ENCODE measurements around the gene GFY. TPM values are rescaled to one million over a fixed set of nuclear protein-coding genes. Genes with fewer than 3 reads are reported as not detected.
A peak's percentile ranks its signal among the peaks of the same experiment; 100 is the strongest.

The GFY gene
- total RNA-seq, 2 experiments from 2014 or later = not detected

DNA sequence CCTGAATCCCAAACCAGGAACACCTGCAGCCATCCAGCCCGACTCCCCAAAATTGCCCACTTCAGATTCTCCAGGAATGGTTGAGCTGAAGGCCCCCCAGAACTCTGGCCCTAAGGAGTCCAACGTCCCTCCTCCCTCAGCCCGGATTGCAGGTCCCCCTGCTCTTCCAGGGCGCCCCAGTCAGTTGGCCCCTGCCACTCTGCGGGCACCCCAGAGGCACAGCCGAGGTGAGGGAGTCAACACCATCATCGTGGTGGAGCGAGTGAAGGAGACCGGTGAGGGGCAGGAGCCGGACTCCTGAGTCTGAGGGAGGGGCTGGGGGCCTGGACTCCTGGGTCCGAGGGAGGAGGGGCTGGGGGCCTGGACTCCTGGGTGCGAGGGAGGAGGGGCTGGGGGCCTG lies 2.2 kb downstream of the GFY start:
- no peak for ATAC-seq
- Mint-ChIP-seq H3K36me3 (peaks cover 5% of the 10 kb centered on the region), H3K9me3 (ENCODE audit: low read depth) (no peaks in the 10 kb centered on the region), H3K27me3 (peaks cover 89% of the 10 kb centered on the region), H3K27ac (no peak overlapping the region), H3K4me1 (peaks cover 44% of the 10 kb centered on the region), H3K4me3 (no peak overlapping the region)
- CTCF ChIA-PET = interaction anchor here (0.9 to 7.4 kb wide), 8 partner anchors 9 to 229 kb away, joined by 3 to 52 read pairs (median 8); partner anchors contain the start of gene SLC17A7
- no peak for DNase-seq

- H3K4me1 Mint-ChIP-seq = peaks cover 39% of the 10 kb centered on the region
- CTCF ChIA-PET = interaction anchor here (0.6 to 7.4 kb wide), 7 partner anchors 14 to 229 kb away, joined by 3 to 52 read pairs (median 3); partner anchors contain the start of gene SLC17A7
- H3K9me3 Mint-ChIP-seq (ENCODE audit: low read depth) = no peaks in the 10 kb centered on the region
- H3K36me3 Mint-ChIP-seq = peaks cover 5% of the 10 kb centered on the region
- ATAC-seq (peak; percentile 62), DNase-seq (peak; percentile 62)
- no peak overlapping the region for H3K4me3 Mint-ChIP-seq
- peaks cover 90% of the 10 kb centered on the region for H3K27me3 Mint-ChIP-seq
- no peak overlapping the region for H3K27ac Mint-ChIP-seq
Measured at GRCh38 chr19:49427855-49428546, 2.8 kb downstream of the GFY start.

DNA sequence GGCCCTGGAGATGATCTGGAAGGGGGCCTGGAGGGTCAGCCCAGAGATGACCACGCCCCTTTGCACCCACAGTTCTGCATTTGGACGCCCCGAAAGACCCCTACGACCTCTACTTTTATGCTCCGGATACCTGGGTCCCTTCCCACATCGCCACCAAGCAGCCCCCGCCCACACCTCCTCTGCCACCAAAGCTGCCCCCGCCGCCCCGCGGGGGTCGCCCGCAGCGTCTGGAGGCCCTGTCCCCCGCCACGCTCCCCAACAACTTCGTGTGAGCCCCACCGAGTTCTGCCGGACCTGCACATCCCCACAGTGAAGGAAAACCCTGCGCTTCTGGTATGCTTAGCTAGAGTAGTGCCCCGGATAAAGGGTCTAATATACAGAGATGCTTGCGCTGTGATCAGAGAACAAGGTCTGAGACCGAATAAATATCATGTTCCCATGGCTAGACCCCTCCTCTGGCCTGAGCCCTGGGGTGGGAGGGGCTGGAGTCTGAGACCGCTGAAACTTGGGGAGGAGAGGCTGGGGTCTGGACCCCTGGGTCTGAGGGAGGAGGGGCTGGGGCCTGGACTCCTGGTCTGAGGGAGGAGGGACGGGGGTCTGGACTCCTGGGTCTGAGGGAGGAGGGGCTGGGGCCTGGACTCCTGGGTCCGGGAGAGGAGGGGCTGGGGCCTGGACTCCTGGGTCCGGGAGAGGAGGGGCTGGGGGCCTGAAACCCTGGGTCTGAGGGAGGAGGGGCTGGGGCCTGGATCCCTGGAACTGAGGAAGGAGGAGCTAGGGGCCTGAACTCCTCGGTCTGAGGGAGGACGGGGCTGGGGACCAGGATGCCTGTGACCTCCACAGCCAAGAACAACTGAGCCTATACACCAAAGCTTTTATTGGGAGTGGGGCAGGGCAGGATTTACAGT lies 3.6 kb downstream of the GFY start:
- no peak for ATAC-seq

GRCh38 chr19:49430172-49430677 lies 5.0 kb downstream of the GFY start:
- CTCF ChIA-PET = interaction anchor here (1.1 to 4.8 kb wide), 6 partner anchors 11 to 39 kb away, joined by 3 to 23 read pairs (median 4); no protein-coding TSS in a partner anchor
- ATAC-seq = no peak
- H3K27ac Mint-ChIP-seq = no peak overlapping the region

More for the DNA sequence above, 3.6 kb downstream of the GFY start:
- Mint-ChIP-seq H3K27ac (no peak overlapping the region), H3K4me1 (peaks cover 38% of the 10 kb centered on the region), H3K9me3 (ENCODE audit: low read depth) (no peaks in the 10 kb centered on the region), H3K27me3 (peaks cover 92% of the 10 kb centered on the region), H3K4me3 (no peak overlapping the region), H3K36me3 (peaks cover 3% of the 10 kb centered on the region)
- CTCF ChIA-PET = interaction anchor here (1.4 to 7.4 kb wide), 7 partner anchors 9 to 118 kb away, joined by 3 to 52 read pairs (median 5); no protein-coding TSS in a partner anchor
- DNase-seq = no peak

GRCh38 chr19:49430678-49431329 lies 5.6 kb downstream of the GFY start:
- peaks cover 92% of the 10 kb centered on the region for H3K27me3 Mint-ChIP-seq
- ATAC-seq (no peak), DNase-seq (no peak)
- no peaks in the 10 kb centered on the region for H3K9me3 Mint-ChIP-seq (ENCODE audit: low read depth)
- no peak overlapping the region for H3K4me3 Mint-ChIP-seq
- peaks cover 34% of the 10 kb centered on the region for H3K4me1 Mint-ChIP-seq
- no peak overlapping the region for H3K27ac Mint-ChIP-seq
- peaks cover 3% of the 10 kb centered on the region for H3K36me3 Mint-ChIP-seq
- CTCF ChIA-PET = interaction anchor here (0.6 to 4.8 kb wide), 5 partner anchors 11 to 39 kb away, joined by 3 to 23 read pairs (median 9); no protein-coding TSS in a partner anchor

More at GRCh38 chr19:49430172-49430677, 5.0 kb downstream of the GFY start:
- H3K9me3 Mint-ChIP-seq (ENCODE audit: low read depth) = no peaks in the 10 kb centered on the region
- no peak for DNase-seq
- peaks cover 92% of the 10 kb centered on the region for H3K27me3 Mint-ChIP-seq
- peaks cover 34% of the 10 kb centered on the region for H3K4me1 Mint-ChIP-seq
- peaks cover 3% of the 10 kb centered on the region for H3K36me3 Mint-ChIP-seq
- no peak overlapping the region for H3K4me3 Mint-ChIP-seq

DNA sequence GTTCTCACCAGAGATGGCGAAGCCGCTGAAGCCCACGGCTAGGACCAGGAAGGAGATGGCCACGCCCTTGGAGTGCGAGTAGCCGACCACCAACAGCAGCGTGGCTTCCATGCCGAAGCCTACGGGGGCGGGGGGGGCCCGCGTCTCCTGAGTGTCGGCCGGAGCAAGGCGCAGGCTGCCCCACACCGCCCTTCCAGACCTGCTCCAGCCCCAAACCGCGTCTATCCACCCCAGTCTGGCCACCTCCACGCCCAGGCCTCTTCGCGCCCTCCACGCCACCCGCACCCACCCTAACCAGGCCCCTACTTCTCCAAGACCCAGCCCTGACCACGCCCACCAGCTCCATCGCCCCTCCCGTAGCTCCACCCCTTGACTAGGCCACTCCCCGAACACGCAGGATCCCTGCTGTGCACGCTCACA lies 6.2 kb downstream of the GFY start:
- H3K4me1 Mint-ChIP-seq = peaks cover 38% of the 10 kb centered on the region
- peaks cover 3% of the 10 kb centered on the region for H3K36me3 Mint-ChIP-seq
- CTCF ChIA-PET = interaction anchor here (0.6 to 4.8 kb wide), 3 partner anchors 12 to 39 kb away, joined by 3 to 23 read pairs (median 9); no protein-coding TSS in a partner anchor
- peaks cover 92% of the 10 kb centered on the region for H3K27me3 Mint-ChIP-seq
- no peak overlapping the region for H3K27ac Mint-ChIP-seq
- H3K4me3 Mint-ChIP-seq = no peak overlapping the region
- no peaks in the 10 kb centered on the region for H3K9me3 Mint-ChIP-seq (ENCODE audit: low read depth)
- ATAC-seq = no peak
- DNase-seq = no peak

GRCh38 chr19:49432141-49433073 lies 7.2 kb downstream of the GFY start:
- Mint-ChIP-seq H3K27ac (no peak overlapping the region), H3K4me1 (peaks cover 34% of the 10 kb centered on the region), H3K4me3 (no peak overlapping the region)

DNA sequence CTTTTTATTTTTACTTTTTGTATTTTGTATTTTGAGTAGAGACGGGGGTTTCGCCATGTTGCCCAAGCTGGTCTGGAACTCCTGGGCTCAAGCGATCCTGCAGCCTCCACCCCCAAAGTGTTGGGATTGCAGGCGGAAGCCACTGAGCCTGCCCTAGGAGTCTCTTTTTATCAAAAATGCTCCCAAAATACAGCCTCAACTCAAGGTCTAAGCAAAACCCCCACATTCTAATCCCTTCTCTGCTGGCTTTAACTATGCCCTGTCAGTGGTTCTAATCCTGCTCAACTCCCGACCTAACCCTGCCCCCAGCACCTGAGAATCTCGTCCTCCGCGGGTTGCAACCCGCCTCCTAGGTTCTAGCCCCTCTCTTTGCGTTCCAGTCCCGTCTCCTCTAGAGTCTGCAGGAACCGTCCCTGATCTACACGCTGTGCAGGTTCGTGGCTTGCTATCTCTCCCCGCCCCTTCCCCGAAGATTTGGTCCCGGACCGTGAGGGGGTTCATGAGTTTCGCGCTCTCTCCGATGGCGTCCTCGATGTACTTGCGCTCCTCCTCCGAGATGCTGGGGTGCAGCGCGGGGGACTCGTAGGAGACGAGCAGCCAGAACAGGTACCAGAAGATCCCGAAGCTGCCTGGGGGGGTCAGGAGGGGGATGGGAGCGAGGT lies 8.2 kb downstream of the GFY start:
- DNase-seq (no peak), ATAC-seq (no peak)
- CTCF ChIA-PET = interaction anchor here (0.6 to 4.8 kb wide), 3 partner anchors 8 to 224 kb away, joined by 3 to 23 read pairs (median 3); partner anchors contain the start of gene GFY
- peaks cover 95% of the 10 kb centered on the region for H3K27me3 Mint-ChIP-seq
- peaks cover 28% of the 10 kb centered on the region for H3K4me1 Mint-ChIP-seq
- H3K36me3 Mint-ChIP-seq = peaks cover 3% of the 10 kb centered on the region
- no peak overlapping the region for H3K4me3 Mint-ChIP-seq
- no peak overlapping the region for H3K27ac Mint-ChIP-seq
- H3K9me3 Mint-ChIP-seq (ENCODE audit: low read depth) = no peaks in the 10 kb centered on the region

More at GRCh38 chr19:49432141-49433073, 7.2 kb downstream of the GFY start:
- H3K27me3 Mint-ChIP-seq = peaks cover 92% of the 10 kb centered on the region
- H3K36me3 Mint-ChIP-seq = peaks cover 3% of the 10 kb centered on the region
- peak; percentile 68 for ATAC-seq
- CTCF ChIA-PET = interaction anchor here (1.2 to 4.8 kb wide), 2 partner anchors 13 to 40 kb away, joined by 9 to 23 read pairs; no protein-coding TSS in a partner anchor
- peak; percentile 66 for DNase-seq
- H3K9me3 Mint-ChIP-seq (ENCODE audit: low read depth) = no peaks in the 10 kb centered on the region

- no peak overlapping the region for H3K27ac Mint-ChIP-seq
- H3K36me3 Mint-ChIP-seq = peaks cover 3% of the 10 kb centered on the region
- CTCF ChIA-PET = interaction anchor here (0.8 to 2.2 kb wide), 6 partner anchors 9 to 47 kb away, joined by 3 to 7 read pairs (median 4); partner anchors contain the start of genes GFY and KASH5
- peaks cover 95% of the 10 kb centered on the region for H3K27me3 Mint-ChIP-seq
- DNase-seq = no peak
- no peaks in the 10 kb centered on the region for H3K9me3 Mint-ChIP-seq (ENCODE audit: low read depth)
- no peak overlapping the region for H3K4me3 Mint-ChIP-seq
- H3K4me1 Mint-ChIP-seq = peaks cover 24% of the 10 kb centered on the region
- ATAC-seq = no peak
Measured at GRCh38 chr19:49434907-49435583, 9.9 kb downstream of the GFY start.

- Mint-ChIP-seq H3K4me1 (peaks cover 25% of the 10 kb centered on the region), H3K27me3 (peaks cover 96% of the 10 kb centered on the region), H3K9me3 (ENCODE audit: low read depth) (no peaks in the 10 kb centered on the region), H3K27ac (no peak overlapping the region), H3K4me3 (no peak overlapping the region), H3K36me3 (peaks cover 3% of the 10 kb centered on the region)
- no peak for ATAC-seq
- no peak for DNase-seq
- CTCF ChIA-PET = interaction anchor here (0.9 to 2.2 kb wide), 10 partner anchors 9 to 134 kb away, joined by 3 to 7 read pairs (median 4); partner anchors contain the start of genes GFY and KASH5
Measured at GRCh38 chr19:49435670-49436069, 10.5 kb downstream of the GFY start.
